Measurements from ENCODE around the gene IL2RA. TPM values are rescaled to one million over a fixed set of nuclear protein-coding genes. Genes with fewer than 3 reads are reported as not detected.

IL2RA gene
- total and polyA plus RNA-seq, 10 of the 15 experiments (the other 5 are each of a cell fraction or from before 2014, with no cell fraction given) = 2.2 to 6.0 (median 4.9) TPM

DNA sequence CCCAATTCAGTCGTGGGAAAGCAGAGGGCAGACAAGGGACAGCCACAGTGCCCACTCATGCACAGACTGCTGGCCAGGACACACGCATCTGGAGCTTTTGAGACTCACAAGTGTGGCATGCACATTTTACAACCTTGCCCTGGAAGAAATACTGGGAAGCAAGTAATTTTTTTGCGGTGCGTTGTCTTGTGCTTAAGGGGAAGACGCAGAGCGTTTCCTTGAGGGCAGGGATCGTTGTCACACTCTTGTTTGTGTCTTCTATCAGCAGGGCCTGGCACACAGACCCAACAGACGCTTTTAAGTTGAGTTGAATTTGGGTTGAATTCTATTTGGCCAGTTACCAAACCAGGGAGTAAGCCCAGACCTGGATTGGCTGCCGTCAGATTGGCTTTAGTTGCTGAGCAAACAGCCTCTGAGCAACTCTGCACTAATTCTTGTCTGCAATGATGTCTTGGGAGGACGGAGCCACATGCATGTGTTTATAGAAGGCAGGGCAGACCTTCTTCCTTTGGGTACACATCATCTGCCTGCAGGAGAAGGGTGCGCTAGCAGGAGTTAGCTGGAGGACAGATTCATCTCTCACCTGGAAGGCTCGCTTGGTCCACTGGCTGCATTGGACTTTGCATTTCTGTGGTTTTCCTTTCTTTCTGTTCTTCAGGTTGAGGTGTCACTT is 38.4 kb downstream of the IL2RA start (continued):
- TF ChIP-seq, protein P1, sequence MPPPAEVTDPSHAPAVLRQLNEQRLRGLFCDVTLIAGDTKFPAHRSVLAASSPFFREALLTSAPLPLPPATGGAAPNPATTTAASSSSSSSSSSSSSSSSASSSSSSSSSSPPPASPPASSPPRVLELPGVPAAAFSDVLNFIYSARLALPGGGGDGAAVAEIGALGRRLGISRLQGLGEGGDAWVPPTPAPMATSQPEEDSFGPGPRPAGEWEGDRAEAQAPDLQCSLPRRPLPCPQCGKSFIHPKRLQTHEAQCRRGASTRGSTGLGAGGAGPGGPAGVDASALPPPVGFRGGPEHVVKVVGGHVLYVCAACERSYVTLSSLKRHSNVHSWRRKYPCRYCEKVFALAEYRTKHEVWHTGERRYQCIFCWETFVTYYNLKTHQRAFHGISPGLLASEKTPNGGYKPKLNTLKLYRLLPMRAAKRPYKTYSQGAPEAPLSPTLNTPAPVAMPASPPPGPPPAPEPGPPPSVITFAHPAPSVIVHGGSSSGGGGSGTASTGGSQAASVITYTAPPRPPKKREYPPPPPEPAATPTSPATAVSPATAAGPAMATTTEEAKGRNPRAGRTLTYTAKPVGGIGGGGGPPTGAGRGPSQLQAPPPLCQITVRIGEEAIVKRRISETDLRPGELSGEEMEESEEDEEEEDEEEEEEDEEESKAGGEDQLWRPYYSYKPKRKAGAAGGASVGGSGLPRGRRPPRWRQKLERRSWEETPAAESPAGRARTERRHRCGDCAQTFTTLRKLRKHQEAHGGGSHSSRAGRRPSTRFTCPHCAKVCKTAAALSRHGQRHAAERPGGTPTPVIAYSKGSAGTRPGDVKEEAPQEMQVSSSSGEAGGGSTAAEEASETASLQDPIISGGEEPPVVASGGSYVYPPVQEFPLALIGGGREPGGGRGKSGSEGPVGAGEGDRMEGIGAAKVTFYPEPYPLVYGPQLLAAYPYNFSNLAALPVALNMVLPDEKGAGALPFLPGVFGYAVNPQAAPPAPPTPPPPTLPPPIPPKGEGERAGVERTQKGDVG (CRISPR knock-in tag; IDR thresholded peaks at IDR 0.05) = no peak
- TF ChIP-seq, protein P2, sequence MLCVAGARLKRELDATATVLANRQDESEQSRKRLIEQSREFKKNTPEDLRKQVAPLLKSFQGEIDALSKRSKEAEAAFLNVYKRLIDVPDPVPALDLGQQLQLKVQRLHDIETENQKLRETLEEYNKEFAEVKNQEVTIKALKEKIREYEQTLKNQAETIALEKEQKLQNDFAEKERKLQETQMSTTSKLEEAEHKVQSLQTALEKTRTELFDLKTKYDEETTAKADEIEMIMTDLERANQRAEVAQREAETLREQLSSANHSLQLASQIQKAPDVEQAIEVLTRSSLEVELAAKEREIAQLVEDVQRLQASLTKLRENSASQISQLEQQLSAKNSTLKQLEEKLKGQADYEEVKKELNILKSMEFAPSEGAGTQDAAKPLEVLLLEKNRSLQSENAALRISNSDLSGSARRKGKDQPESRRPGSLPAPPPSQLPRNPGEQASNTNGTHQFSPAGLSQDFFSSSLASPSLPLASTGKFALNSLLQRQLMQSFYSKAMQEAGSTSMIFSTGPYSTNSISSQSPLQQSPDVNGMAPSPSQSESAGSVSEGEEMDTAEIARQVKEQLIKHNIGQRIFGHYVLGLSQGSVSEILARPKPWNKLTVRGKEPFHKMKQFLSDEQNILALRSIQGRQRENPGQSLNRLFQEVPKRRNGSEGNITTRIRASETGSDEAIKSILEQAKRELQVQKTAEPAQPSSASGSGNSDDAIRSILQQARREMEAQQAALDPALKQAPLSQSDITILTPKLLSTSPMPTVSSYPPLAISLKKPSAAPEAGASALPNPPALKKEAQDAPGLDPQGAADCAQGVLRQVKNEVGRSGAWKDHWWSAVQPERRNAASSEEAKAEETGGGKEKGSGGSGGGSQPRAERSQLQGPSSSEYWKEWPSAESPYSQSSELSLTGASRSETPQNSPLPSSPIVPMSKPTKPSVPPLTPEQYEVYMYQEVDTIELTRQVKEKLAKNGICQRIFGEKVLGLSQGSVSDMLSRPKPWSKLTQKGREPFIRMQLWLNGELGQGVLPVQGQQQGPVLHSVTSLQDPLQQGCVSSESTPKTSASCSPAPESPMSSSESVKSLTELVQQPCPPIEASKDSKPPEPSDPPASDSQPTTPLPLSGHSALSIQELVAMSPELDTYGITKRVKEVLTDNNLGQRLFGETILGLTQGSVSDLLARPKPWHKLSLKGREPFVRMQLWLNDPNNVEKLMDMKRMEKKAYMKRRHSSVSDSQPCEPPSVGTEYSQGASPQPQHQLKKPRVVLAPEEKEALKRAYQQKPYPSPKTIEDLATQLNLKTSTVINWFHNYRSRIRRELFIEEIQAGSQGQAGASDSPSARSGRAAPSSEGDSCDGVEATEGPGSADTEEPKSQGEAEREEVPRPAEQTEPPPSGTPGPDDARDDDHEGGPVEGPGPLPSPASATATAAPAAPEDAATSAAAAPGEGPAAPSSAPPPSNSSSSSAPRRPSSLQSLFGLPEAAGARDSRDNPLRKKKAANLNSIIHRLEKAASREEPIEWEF (IDR thresholded peaks at IDR 0.05; ENCODE audit: insufficient replicate concordance, low read depth, low read length) = no peak
- TF ChIP-seq, protein P3, sequence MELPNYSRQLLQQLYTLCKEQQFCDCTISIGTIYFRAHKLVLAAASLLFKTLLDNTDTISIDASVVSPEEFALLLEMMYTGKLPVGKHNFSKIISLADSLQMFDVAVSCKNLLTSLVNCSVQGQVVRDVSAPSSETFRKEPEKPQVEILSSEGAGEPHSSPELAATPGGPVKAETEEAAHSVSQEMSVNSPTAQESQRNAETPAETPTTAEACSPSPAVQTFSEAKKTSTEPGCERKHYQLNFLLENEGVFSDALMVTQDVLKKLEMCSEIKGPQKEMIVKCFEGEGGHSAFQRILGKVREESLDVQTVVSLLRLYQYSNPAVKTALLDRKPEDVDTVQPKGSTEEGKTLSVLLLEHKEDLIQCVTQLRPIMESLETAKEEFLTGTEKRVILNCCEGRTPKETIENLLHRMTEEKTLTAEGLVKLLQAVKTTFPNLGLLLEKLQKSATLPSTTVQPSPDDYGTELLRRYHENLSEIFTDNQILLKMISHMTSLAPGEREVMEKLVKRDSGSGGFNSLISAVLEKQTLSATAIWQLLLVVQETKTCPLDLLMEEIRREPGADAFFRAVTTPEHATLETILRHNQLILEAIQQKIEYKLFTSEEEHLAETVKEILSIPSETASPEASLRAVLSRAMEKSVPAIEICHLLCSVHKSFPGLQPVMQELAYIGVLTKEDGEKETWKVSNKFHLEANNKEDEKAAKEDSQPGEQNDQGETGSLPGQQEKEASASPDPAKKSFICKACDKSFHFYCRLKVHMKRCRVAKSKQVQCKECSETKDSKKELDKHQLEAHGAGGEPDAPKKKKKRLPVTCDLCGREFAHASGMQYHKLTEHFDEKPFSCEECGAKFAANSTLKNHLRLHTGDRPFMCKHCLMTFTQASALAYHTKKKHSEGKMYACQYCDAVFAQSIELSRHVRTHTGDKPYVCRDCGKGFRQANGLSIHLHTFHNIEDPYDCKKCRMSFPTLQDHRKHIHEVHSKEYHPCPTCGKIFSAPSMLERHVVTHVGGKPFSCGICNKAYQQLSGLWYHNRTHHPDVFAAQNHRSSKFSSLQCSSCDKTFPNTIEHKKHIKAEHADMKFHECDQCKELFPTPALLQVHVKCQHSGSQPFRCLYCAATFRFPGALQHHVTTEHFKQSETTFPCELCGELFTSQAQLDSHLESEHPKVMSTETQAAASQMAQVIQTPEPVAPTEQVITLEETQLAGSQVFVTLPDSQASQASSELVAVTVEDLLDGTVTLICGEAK (IDR thresholded peaks at IDR 0.05; ENCODE audit: borderline replicate concordance) = no peak
